IMR-90 (cell line): ENCODE measurements around the gene LONP2. TPM values are rescaled to one million over a fixed set of nuclear protein-coding genes. Genes with fewer than 3 reads are reported as not detected.

Source experiments
- ATAC-seq: fragments of 200-7000 bp; cut with Tn5 transposase; 2 replicates; pipeline ENCODE4 v1.9.1; 2020; ENCODE audit warnings: low read depth, mild to moderate bottlenecking, moderate library complexity
- BruUV-seq: library from RNA; stranded (reverse); fragments of 400-500 nt; replicated peaks from 2 replicates; lab custom pipeline; 2021; lab: Mats Ljungman, UMichigan
- CTCF ChIA-PET: fragments of 300-600 bp; formaldehyde crosslinking; extraction: SDS; loops from one replicate; lab custom pipeline; 2021; ENCODE audit warnings: antibody characterized with exemption; lab: Yijun Ruan, JAX
- POLR2A ChIA-PET: fragments of 300-600 bp; sonication (Branson Sonifier 250); formaldehyde crosslinking; loops from one replicate; lab custom pipeline; 2022; ENCODE audit warnings: antibody characterized with exemption; ENCODE audit not compliant: unreplicated experiment; lab: Charles Lee
- DNase-seq: peaks from one replicate; pipeline ENCODE4 v3.0.0; 2013
- H2AFZ ChIP-seq: replicated peaks from 2 replicates; pipeline ENCODE3; 2013; ENCODE audit warnings: low read length, mild to moderate bottlenecking; ENCODE audit not compliant: poor library complexity
- H2AK5ac ChIP-seq: 2 replicates; pipeline ENCODE4 v1.6.1; 2013; ENCODE audit warnings: low read depth, low read length, inconsistent platforms
- H2AK9ac ChIP-seq: replicated peaks from 2 replicates; pipeline ENCODE3; 2013; ENCODE audit warnings: mild to moderate bottlenecking, low read depth, low read length, moderate library complexity; ENCODE audit not compliant: poor library complexity
- H2BK120ac ChIP-seq: 2 replicates; pipeline ENCODE4 v1.6.1; 2013; ENCODE audit warnings: low read depth, low read length, inconsistent platforms
- H2BK15ac ChIP-seq: 3 replicates; pipeline ENCODE4 v1.6.1; 2013; ENCODE audit warnings: low read depth, low read length, inconsistent platforms
- H2BK20ac ChIP-seq: 2 replicates; pipeline ENCODE4 v1.6.1; 2013; ENCODE audit warnings: low read depth, mild to moderate bottlenecking, inconsistent platforms, low read length, moderate library complexity
- H2BK5ac ChIP-seq: 2 replicates; pipeline ENCODE4 v1.6.1; 2013; ENCODE audit warnings: mild to moderate bottlenecking, low read depth, low read length, inconsistent platforms; ENCODE audit not compliant: poor library complexity, severe bottlenecking
- H3K14ac ChIP-seq: replicated peaks from 2 replicates; pipeline ENCODE4 v1.6.1; 2013; ENCODE audit warnings: low read depth, low read length, inconsistent platforms
- H3K18ac ChIP-seq: 2 replicates; pipeline ENCODE4 v1.6.1; 2013; ENCODE audit warnings: low read depth, low read length, control low read depth
- H3K23ac ChIP-seq: 2 replicates; pipeline ENCODE4 v1.6.1; 2013; ENCODE audit warnings: low read depth, low read length, inconsistent platforms
- H3K27ac ChIP-seq: 2 replicates; pipeline ENCODE4 v1.5.1; 2013; ENCODE audit warnings: mild to moderate bottlenecking, control low read depth, low read length; ENCODE audit not compliant: insufficient read depth
- H3K27me3 ChIP-seq: 2 replicates; pipeline ENCODE4 v1.6.1; 2013; ENCODE audit warnings: low read length; ENCODE audit not compliant: control insufficient read depth, insufficient read depth
- H3K36me3 ChIP-seq: 2 replicates; pipeline ENCODE4 v1.6.1; 2013; ENCODE audit warnings: low read length, mixed read lengths; ENCODE audit not compliant: control insufficient read depth, insufficient read depth
- H3K4ac ChIP-seq: 2 replicates; pipeline ENCODE4 v1.6.1; 2013; ENCODE audit warnings: low read depth, low read length, inconsistent platforms
- H3K4me1 ChIP-seq: 2 replicates; pipeline ENCODE4 v1.6.1; 2013; ENCODE audit warnings: low read length, mixed read lengths; ENCODE audit not compliant: control insufficient read depth, insufficient read depth
- H3K4me2 ChIP-seq: 2 replicates; pipeline ENCODE4 v1.6.1; 2013; ENCODE audit warnings: low read depth, mild to moderate bottlenecking, control low read depth, low read length, moderate library complexity
- H3K4me3 ChIP-seq: 2 replicates; pipeline ENCODE4 v1.5.1; 2013; ENCODE audit warnings: low read depth, mild to moderate bottlenecking, control low read depth, low read length, moderate library complexity; ENCODE audit not compliant: insufficient read depth
- H3K56ac ChIP-seq: 2 replicates; pipeline ENCODE4 v1.6.1; 2013; ENCODE audit warnings: low read length, inconsistent platforms; ENCODE audit not compliant: insufficient read depth; ENCODE audit errors: extremely low read depth
- H3K79me1 ChIP-seq, 2 experiments: 2 replicates each; pipeline ENCODE4 v1.6.1; 2013; ENCODE audit warnings: low read length in 2 of 2, inconsistent platforms in 1 of 2, low read depth in 1 of 2
- H3K9ac ChIP-seq: 2 replicates; pipeline ENCODE4 v1.6.1; 2013; ENCODE audit warnings: low read depth, low read length, control low read depth
- H3K9me1 ChIP-seq: 2 replicates; pipeline ENCODE4 v1.6.1; 2013; ENCODE audit warnings: low read length, inconsistent platforms; ENCODE audit not compliant: insufficient read depth
- H3K9me3 ChIP-seq: 2 replicates; pipeline ENCODE4 v1.6.1; 2013; ENCODE audit warnings: low read length; ENCODE audit not compliant: control insufficient read depth, insufficient read depth
- H4K20me1 ChIP-seq: 2 replicates; pipeline ENCODE4 v1.6.1; 2013; ENCODE audit warnings: low read length, inconsistent platforms; ENCODE audit not compliant: insufficient read depth
- H4K5ac ChIP-seq: 2 replicates; pipeline ENCODE4 v1.6.1; 2013; ENCODE audit warnings: mild to moderate bottlenecking, low read depth, low read length, control low read depth
- H4K8ac ChIP-seq, 2 experiments: 2 replicates each; pipeline ENCODE4 v1.6.1; 2013; ENCODE audit warnings: low read depth in 2 of 2, low read length in 2 of 2, control low read depth in 1 of 2, inconsistent platforms in 1 of 2
- H4K91ac ChIP-seq: 2 replicates; pipeline ENCODE4 v1.6.1; 2013; ENCODE audit warnings: low read depth, low read length, inconsistent platforms; ENCODE audit not compliant: insufficient read depth
- CTCF ChIP-seq: conservative IDR thresholded peaks from 2 replicates; pipeline ENCODE4 v1.5.1; 2012; ENCODE audit warnings: mild to moderate bottlenecking, low read depth, low read length, improper control_type of control experiment
- SMC3 ChIP-seq: fragments of 150-350 bp; IDR thresholded peaks from 2 replicates; pipeline ENCODE4 v1.6.1; 2016; ENCODE audit warnings: low read depth, mild to moderate bottlenecking, antibody characterized with exemption, low read length, moderate library complexity
- WGBS, 2 experiments: methylation state at CpG; one replicate each; pipeline versions ENCODE4 v1.1.5 to v1.1.7; 2013; ENCODE audit warnings: missing lambda C conversion rate in 2 of 2; ENCODE audit not compliant: insufficient read length in 1 of 2; ENCODE audit errors: extremely low coverage in 2 of 2; 5-methylcytosine and 5-hydroxymethylcytosine counted together
- dilution Hi-C: fragments of 300-500 bp; cut with HindIII; formaldehyde crosslinking; loops from one replicate; pipeline ENCODE4 v1.14.3; 2018; ENCODE audit warnings: low sequenced_read_pairs; ENCODE audit not compliant: unreplicated experiment
- in situ Hi-C: fragments of 300-500 bp; cut with MboI; formaldehyde crosslinking; loops from 3 replicates; pipeline ENCODE4 v1.14.3; 2019; ENCODE audit warnings: low sequenced_read_pairs, inconsistent platforms, mixed read lengths
- intact Hi-C: fragments of 100-400 bp; cut with micrococcal nuclease; formaldehyde crosslinking; loops from 2 replicates; pipeline ENCODE4 v1.10.0; 2022
- polyA plus RNA-seq, 3 experiments: library from polyadenylated mRNA; depleted of rRNA; stranded (reverse); fragments of >200 nt; gene quantifications; 2 replicates each; pipeline ENCODE4 v1.2.3, GENCODE V29; 2012; ENCODE audit warnings: low replicate concordance in 1 of 3
- total RNA-seq: library from RNA; depleted of rRNA; stranded (reverse); fragments of >200 nt; gene quantifications from 2 replicates; pipeline ENCODE4 v1.2.3, GENCODE V29; 2012

Gene LONP2
- total and polyA plus RNA-seq, 2 of the 4 experiments (the other 2 are of a cell fraction) = 31.5 to 90.9 TPM

- in situ Hi-C loops = no loop called here
Observed at GRCh38 chr16:48361012-48361411, 116.9 kb downstream of the LONP2 start.

More at GRCh38 chr16:48361012-48361411, 116.9 kb downstream of the LONP2 start:
- Histone ChIP-seq H3K4ac (no peak overlapping the region), H3K56ac (no peak overlapping the region), H3K27ac (no peak overlapping the region), H3K27me3 (no peaks in the 10 kb centered on the region), H2BK20ac (no peak overlapping the region), H2AK5ac (no peak overlapping the region), H3K79me1 (peaks cover 28 to 74% of the 10 kb centered on the region in 2 experiments), H3K4me3 (no peak overlapping the region), H3K9ac (no peak overlapping the region), H4K8ac (no peak overlapping the region), H4K20me1 (peaks cover 46% of the 10 kb centered on the region), H2BK5ac (no peak overlapping the region), H3K14ac (no peak overlapping the region), H4K5ac (no peak overlapping the region), H3K4me2 (no peak overlapping the region), H3K4me1 (peaks cover 6% of the 10 kb centered on the region), H2AFZ (no peak overlapping the region), H3K9me1 (peaks cover 25% of the 10 kb centered on the region), H2AK9ac (no peak overlapping the region), H3K36me3 (peaks cover 14% of the 10 kb centered on the region), H2BK15ac (no peak overlapping the region), H3K23ac (no peak overlapping the region), H4K91ac (no peak overlapping the region), H2BK120ac (no peak overlapping the region), H3K9me3 (no peaks in the 10 kb centered on the region), H3K18ac (no peak overlapping the region)
- ChIA-PET CTCF (interaction anchor here (2.2 kb wide), 1 partner anchor 262 kb away, joined by 6 read pairs; no protein-coding TSS in a partner anchor), POLR2A (no interaction called here)
- ATAC-seq (no peak), DNase-seq (no peak)
- dilution Hi-C loops (no loop called here), intact Hi-C loops (no loop called here)
- TF ChIP-seq CTCF = no peak
- TF ChIP-seq SMC3 = no peak
- WGBS, 2 experiments = 100% methylated on average over 1 of the region's 3 CpGs; no CpG with 5 or more reads in 1 of the 2 experiments
- no TSS peak for BruUV-seq
